Measurements from ENCODE around the gene UBN1. TPM values are rescaled to one million over a fixed set of nuclear protein-coding genes. Genes with fewer than 3 reads are reported as not detected.

The UBN1 gene
- total RNA-seq, 4 donors from 2014 or later: 56.0 to 119 (median 62.2) TPM

GRCh38 chr16:4803898-4804762 is 43.2 kb upstream of the UBN1 start:
- TF ChIP-seq POLR2A (IDR thresholded peaks at IDR 0.05) (no peak), CTCF (IDR thresholded peaks at IDR 0.05) (no peak)
- no peak for DNase-seq
- Histone ChIP-seq H3K9me3 (no peaks in the 10 kb centered on the region), H3K4me1 (peaks cover 6 to 25% (median 8%) of the 10 kb centered on the region in 4 donors), H3K36me3 (peaks cover 0 to 47% (median 0%) of the 10 kb centered on the region in 3 donors), H3K27ac (no peak overlapping the region), H3K27me3 (no peaks in the 10 kb centered on the region), H3K4me3 (no peak overlapping the region)

- no peak overlapping the region for H3K27ac ChIP-seq
- no peak for DNase-seq
- TF ChIP-seq POLR2A (IDR thresholded peaks at IDR 0.05) (no peak), CTCF (IDR thresholded peaks at IDR 0.05) (no peak)
These were observed 42.0 kb upstream of the UBN1 start for GRCh38 chr16:4805231-4805630.

GRCh38 chr16:4806280-4806679 is 41.0 kb upstream of the UBN1 start:
- no peak for TF ChIP-seq CTCF (IDR thresholded peaks at IDR 0.05)
- TF ChIP-seq POLR2A (IDR thresholded peaks at IDR 0.05): no peak
- Histone ChIP-seq H3K4me1 (peaks cover 4 to 12% (median 6%) of the 10 kb centered on the region in 4 donors), H3K9me3 (no peaks in the 10 kb centered on the region), H3K36me3 (peaks cover 0 to 59% (median 0%) of the 10 kb centered on the region in 3 donors), H3K27ac (no peak overlapping the region), H3K4me3 (no peak overlapping the region), H3K27me3 (no peaks in the 10 kb centered on the region)
- no peak for DNase-seq

More at GRCh38 chr16:4805231-4805630, 42.0 kb upstream of the UBN1 start:
- Histone ChIP-seq H3K9me3 (no peaks in the 10 kb centered on the region), H3K27me3 (no peaks in the 10 kb centered on the region), H3K4me1 (peaks cover 6 to 23% (median 8%) of the 10 kb centered on the region in 4 donors), H3K36me3 (peaks cover 0 to 53% (median 0%) of the 10 kb centered on the region in 3 donors), H3K4me3 (no peak overlapping the region)

GRCh38 chr16:4811242-4811641 is 36.0 kb upstream of the UBN1 start:
- Histone ChIP-seq H3K4me1 (peaks cover 0 to 4% (median 0%) of the 10 kb centered on the region in 4 donors), H3K27ac (no peak overlapping the region), H3K36me3 (peaks cover 0 to 92% (median 0%) of the 10 kb centered on the region in 3 donors), H3K4me3 (no peak overlapping the region), H3K9me3 (no peaks in the 10 kb centered on the region), H3K27me3 (no peaks in the 10 kb centered on the region)
- no peak for TF ChIP-seq CTCF (IDR thresholded peaks at IDR 0.05)
- no peak for TF ChIP-seq POLR2A (IDR thresholded peaks at IDR 0.05)
- DNase-seq: no peak

GRCh38 chr16:4811773-4812172 is 35.5 kb upstream of the UBN1 start:
- no peak for DNase-seq
- H3K36me3 ChIP-seq: peaks cover 0 to 93% (median 0%) of the 10 kb centered on the region in 3 donors
- TF ChIP-seq CTCF (IDR thresholded peaks at IDR 0.05) (no peak), POLR2A (IDR thresholded peaks at IDR 0.05) (no peak)

More at GRCh38 chr16:4811773-4812172, 35.5 kb upstream of the UBN1 start:
- H3K4me3 ChIP-seq: no peak overlapping the region
- H3K4me1 ChIP-seq: peaks cover 0 to 4% (median 0%) of the 10 kb centered on the region in 4 donors
- H3K27me3 ChIP-seq: no peaks in the 10 kb centered on the region
- no peaks in the 10 kb centered on the region for H3K9me3 ChIP-seq
- no peak overlapping the region for H3K27ac ChIP-seq

All from Peyer's patch (tissue), 4 donors.